Measurements from ENCODE around the gene CDT1.

DNA sequence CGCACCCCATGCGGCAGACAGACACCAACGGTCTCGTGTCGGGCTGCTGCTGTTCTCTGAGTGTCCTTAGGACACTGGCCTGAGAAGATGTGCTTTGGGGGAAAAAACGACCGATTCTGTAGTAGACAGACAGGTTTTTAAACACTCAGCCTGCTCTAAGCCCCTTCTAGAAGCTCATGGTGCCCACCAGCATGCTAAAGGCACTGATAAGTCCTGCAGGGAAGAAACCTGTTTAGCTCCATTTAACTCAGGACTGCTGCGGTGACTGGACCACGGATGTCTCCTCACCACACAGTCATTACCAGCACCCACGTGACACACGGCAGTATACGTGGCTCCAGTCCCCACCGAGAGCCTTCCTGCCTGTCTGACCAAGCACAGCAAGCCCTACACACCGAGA, 27.2 kb downstream of the CDT1 start:
- TF ChIP-seq, protein P1, sequence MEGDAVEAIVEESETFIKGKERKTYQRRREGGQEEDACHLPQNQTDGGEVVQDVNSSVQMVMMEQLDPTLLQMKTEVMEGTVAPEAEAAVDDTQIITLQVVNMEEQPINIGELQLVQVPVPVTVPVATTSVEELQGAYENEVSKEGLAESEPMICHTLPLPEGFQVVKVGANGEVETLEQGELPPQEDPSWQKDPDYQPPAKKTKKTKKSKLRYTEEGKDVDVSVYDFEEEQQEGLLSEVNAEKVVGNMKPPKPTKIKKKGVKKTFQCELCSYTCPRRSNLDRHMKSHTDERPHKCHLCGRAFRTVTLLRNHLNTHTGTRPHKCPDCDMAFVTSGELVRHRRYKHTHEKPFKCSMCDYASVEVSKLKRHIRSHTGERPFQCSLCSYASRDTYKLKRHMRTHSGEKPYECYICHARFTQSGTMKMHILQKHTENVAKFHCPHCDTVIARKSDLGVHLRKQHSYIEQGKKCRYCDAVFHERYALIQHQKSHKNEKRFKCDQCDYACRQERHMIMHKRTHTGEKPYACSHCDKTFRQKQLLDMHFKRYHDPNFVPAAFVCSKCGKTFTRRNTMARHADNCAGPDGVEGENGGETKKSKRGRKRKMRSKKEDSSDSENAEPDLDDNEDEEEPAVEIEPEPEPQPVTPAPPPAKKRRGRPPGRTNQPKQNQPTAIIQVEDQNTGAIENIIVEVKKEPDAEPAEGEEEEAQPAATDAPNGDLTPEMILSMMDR (IDR thresholded peaks at IDR 0.05; ENCODE audit: low read length) = no peak
- no peak for TF ChIP-seq EZH2 (IDR thresholded peaks at IDR 0.05; ENCODE audit: borderline replicate concordance, low read length)
